GM13977 (cell line): ENCODE measurements around the gene ITPK1.

Source experiments
- DNase-seq: peaks from one replicate; pipeline ENCODE4 v3.0.0; 2012; ENCODE audit warnings: low spot score
- CTCF ChIP-seq: IDR thresholded peaks from 2 replicates; pipeline ENCODE4 v1.5.1; 2012; ENCODE audit warnings: mild to moderate bottlenecking, control low read depth; ENCODE audit not compliant: insufficient read depth; ENCODE audit errors: extremely low read depth, missing control alignments
- in situ Hi-C: fragments of 300-500 bp; cut with MboI; formaldehyde crosslinking; loops from one replicate; pipeline ENCODE4 v1.12.0; 2022; ENCODE audit warnings: low sequenced_read_pairs, low pct_unique_long_range_greater_than_20kb, mixed read lengths, inconsistent platforms; ENCODE audit not compliant: unreplicated experiment

ITPK1 gene

GRCh38 chr14:93005135-93005813 lies 110.5 kb downstream of the ITPK1 start:
- no peak for TF ChIP-seq CTCF
- in situ Hi-C loops: no loop called here
- DNase-seq: no peak

GRCh38 chr14:93004699-93005082 lies 111.0 kb downstream of the ITPK1 start:
- TF ChIP-seq CTCF: no peak
- DNase-seq: no peak
- in situ Hi-C loops: no loop called here

- no peak for TF ChIP-seq CTCF
- in situ Hi-C loops: no loop called here
- DNase-seq: no peak
These were observed 111.6 kb downstream of the ITPK1 start for GRCh38 chr14:93003945-93004698.

- DNase-seq: no peak
- in situ Hi-C loops: no loop called here
- no peak for TF ChIP-seq CTCF
These were observed 112.8 kb downstream of the ITPK1 start for GRCh38 chr14:93002851-93003298.

- no peak for TF ChIP-seq CTCF
- in situ Hi-C loops: no loop called here
- no peak for DNase-seq
These were observed 113.7 kb downstream of the ITPK1 start for GRCh38 chr14:93002049-93002448.

- in situ Hi-C loops: no loop called here
- TF ChIP-seq CTCF: no peak
- DNase-seq: no peak
These were observed 116.8 kb downstream of the ITPK1 start for GRCh38 chr14:92998946-92999345.
